HG02798 (cell line): ENCODE data around the gene TBXAS1.

Experiments
- ATAC-seq: cut with Tn5 transposase; IDR thresholded peaks from one replicate; pipeline ENCODE4 v1.9.1; 2021; ENCODE audit warnings: mild to moderate bottlenecking; ENCODE audit not compliant: unreplicated experiment, poor library complexity

The TBXAS1 gene

DNA sequence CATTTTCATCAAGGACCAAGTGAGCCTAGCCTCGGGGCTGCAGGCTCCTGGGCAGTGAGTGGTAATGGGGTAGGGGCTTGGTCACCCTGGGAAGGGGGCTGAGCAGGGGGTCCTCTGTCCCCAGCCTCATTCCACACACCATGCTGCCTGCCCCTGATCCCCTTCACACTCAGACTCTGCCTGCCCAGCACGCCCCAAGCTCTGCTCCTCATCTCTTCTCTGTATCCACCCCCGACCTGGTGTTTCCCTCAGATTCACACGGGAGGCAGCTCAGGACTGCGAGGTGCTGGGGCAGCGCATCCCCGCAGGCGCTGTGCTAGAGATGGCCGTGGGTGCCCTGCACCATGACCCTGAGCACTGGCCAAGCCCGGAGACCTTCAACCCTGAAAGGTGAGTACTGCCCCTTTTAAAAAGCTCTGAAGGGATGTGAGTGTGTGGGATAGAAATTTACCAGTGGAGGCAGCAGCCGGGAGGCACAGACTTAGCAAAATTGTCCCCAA lies 186.5 kb downstream of the TBXAS1 start:
- ATAC-seq: no peak

DNA sequence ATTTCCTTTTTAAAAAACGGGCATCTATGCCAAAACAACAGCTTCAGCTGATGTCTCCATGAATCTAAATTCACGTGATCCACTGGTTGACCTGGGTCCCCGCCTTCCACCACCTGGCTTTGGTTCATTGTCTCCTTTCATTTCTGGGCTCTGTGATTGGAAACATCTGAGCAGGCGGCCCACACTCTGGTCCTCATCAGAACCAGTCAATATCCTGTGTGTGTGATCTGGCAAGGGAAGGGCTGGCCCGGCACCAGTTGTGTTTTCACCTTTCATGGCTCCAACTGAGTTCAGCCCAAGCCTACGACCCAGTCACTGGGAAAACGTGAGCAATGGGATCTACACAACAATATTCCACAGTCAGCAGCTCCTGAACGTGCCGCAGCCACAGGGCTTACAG lies 187.5 kb downstream of the TBXAS1 start:
- ATAC-seq: no peak

DNA sequence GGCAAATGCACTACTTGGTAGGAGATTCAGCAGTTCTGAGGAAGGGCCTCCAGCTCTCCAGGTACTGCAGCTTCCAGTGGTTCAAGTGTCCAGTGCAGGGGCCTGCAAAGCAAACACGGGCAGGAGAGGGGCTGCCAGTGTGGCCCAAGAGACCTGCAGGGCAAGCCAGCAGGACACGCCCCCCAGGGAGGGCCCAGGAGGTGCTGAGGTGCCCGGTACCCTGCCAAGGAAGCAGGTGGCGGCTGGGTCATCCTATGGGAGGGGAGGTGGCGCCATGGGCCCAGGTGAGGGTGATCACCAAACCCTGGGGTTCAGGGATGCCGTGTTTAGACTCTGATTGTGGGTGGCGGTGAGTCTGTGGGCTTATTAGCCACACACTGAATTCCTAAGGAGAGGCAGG lies 188.0 kb downstream of the TBXAS1 start:
- no peak for ATAC-seq

DNA sequence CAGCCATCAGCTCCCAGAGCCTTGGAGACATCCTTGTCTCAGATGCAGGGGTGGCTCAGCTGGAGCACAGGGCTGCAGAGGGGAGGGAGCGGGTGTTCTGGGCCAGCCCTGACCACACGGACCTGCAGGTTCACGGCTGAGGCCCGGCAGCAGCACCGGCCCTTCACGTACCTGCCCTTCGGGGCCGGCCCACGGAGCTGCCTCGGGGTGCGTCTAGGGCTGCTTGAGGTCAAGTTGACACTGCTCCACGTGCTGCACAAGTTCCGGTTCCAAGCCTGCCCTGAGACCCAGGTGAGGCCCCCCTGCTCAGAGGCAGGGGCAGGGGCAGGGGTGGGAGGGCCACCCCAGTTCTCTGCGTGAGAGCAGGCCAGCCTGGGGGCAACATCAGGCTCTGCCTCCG lies 188.5 kb downstream of the TBXAS1 start:
- ATAC-seq: no peak

DNA sequence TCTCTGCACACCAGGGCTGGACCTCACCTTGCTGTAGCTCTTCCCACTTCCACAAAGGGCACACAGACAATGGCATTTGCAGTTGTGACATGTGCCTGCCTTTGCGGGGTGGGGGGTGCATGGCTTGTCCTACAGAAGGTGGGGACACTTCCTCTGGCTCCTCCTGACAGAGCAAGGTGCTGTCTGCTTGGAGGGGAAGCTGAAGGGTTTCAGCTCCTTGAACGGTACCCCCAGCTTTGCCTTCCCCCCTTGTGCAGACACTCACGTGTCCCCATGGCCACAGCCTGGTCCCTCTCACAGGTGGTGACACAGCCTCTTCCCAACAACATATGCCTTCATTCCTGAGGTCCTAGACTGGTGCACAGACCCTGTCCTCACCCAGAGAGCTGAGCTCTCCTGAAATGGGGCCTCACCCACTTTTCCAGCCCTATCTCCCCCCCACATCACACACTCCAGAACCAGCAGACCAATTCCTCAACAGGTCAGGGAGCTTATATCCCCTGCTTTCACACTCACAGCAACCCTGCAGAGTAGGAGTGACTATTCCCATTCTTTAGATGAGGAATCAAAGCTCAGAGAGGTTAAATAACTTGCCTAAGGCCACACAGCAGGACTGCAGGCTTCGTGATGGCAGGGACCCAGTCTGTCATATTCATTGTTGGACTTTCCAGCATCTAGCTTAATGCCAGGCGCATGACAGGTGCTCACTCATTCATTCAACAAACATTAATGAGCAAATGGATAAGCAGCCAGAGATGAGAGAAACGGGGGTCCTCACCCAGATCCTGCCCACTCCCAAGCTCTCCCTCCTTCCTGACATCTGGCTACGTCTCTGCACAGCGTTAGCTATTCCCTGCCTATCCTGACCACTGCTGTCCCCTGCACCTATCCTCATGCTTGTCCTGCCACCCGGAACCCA lies 189.3 kb downstream of the TBXAS1 start:
- no peak for ATAC-seq

DNA sequence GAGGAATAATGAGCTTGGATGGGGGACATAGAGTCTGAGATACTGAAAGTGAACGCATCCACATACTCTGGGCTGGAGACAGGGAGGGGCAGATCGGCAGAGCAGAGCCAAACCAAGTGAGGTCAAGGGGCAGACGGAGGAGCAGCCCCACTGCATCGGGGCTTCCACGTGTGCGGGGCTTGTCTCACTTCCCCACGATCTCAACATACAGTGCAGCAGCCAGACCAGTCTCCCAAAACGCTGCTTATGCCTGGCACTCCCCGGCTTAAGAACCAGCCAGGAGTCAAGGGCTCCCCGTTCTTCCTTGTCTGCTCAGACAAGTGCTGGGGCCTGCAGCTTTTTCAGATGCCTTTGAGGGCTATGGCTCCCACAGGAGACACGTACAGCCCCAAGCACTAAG lies 190.1 kb downstream of the TBXAS1 start:
- no peak for ATAC-seq

DNA sequence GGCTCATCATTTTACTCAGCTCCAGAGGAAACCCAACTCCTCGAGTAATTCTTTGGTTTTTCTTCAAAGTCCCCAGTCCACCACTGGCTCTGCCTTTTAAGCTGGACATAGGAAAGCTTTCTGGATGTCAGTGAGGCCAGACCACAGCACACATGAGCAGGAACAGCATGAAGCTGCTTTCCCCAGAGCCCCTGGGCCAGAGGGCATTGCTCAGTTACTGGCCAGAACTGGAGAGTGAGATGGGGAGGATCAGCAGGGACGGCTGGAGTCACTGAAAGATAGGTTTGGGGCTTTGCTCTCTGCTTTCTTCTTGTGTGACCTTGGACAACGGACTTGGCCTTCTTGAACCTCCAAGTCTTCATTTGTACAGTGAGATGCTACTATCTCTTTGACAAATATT lies 190.5 kb downstream of the TBXAS1 start:
- no peak for ATAC-seq

DNA sequence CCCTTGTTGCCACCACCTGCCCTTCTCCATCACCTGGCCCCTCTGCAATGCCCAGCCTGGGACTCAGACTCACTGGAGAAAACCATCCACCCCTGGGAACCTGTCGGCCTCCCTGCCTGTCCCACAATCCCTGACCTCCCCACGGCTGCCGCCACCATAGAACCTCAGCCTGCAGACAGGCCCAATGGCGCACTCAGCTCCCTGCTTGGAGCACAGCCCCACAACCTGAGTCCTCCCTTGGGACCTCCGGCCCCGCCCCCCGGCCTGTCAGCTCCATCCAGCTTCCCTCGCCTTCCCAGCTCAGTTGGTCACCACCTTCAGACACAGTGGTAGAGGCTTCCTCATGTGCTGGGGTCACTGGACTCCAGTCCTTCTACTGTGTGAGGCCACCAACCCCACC lies 192.5 kb downstream of the TBXAS1 start:
- no peak for ATAC-seq

DNA sequence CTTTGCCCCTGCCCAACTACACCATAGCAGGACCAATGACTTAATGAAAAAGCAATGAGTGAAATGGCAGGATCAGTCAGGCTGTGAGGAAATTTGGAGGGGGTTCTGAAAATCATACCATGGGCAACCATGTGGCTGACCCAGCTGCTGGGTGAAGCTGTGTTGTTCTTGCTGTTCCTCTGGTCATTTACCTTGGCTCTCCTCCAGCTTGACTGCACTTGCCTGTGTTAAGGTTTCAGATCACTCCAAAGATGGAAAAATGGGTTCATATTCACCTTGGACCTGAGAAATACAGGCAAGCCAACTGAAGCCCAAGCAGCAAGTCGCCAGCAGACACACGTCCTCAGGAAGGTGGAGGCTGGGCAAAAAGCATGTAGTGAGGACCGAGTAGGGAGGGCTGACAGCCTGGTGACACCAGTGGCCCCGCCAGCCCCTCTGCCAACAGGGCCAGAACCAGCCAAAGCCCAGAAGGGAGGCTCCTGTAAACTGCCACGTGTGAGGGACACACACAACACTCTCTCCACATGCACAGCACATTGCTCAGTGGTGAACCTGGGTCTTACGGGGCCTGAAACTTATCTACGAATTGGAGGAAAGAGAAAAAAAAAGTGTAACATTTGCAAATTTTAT lies 193.6 kb downstream of the TBXAS1 start:
- ATAC-seq: no peak

DNA sequence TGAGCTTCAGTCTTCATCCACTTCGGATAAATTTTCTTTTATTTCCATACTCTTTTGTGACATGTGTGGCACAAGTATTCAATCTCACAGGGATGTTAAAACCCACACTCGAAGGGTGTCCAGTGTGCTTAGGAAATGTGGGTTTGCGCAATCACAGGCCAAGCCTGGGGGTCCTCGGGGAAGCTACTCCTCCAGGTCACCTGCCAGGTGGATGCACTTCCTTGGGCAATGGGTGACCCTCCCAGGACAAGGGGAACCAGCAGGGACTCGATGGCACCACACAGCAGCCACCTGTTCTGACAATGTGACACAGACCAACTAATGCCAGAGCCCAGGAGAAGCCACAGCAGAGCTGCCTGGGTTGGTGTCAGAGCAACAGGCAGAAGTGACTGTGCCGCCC lies 194.7 kb downstream of the TBXAS1 start:
- ATAC-seq: no peak

DNA sequence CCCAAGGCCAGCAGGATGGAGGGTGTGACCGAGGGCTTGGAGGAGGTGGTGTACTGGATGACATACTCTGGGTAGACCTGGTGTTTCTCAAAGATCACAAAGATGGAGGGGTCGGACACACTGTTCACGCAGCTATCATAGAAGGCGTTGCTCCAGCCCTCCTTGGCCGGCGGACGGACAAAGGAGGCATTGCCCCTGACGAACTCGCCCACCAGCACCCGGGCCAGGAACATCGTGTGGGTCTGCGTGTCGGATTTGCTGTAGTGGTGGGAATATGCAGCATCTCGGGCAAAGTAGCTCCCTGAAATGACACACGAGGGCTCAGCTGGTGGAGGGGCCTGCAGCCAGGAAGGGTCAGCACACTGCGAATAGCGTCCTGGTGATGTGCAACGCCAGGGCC lies 195.5 kb downstream of the TBXAS1 start:
- ATAC-seq: no peak

DNA sequence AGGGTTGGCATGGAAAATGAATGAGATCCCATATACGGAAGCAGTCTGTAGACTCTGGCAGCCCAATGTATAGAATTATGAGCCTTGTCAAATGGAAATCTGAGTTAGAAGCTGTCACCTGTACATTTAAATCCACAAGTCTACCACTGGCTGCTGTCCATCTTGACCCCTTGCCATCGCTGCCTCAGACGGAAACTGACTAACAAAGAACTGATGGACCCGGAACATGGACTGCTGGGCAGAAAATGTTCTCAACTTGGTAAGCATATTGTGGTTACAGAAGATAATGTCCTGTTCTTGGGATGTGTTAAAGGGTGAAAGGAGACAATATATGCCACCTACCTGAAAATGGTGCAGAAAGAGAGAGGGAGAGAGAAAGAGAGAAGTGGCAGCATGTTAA lies 196.2 kb downstream of the TBXAS1 start:
- ATAC-seq: no peak

DNA sequence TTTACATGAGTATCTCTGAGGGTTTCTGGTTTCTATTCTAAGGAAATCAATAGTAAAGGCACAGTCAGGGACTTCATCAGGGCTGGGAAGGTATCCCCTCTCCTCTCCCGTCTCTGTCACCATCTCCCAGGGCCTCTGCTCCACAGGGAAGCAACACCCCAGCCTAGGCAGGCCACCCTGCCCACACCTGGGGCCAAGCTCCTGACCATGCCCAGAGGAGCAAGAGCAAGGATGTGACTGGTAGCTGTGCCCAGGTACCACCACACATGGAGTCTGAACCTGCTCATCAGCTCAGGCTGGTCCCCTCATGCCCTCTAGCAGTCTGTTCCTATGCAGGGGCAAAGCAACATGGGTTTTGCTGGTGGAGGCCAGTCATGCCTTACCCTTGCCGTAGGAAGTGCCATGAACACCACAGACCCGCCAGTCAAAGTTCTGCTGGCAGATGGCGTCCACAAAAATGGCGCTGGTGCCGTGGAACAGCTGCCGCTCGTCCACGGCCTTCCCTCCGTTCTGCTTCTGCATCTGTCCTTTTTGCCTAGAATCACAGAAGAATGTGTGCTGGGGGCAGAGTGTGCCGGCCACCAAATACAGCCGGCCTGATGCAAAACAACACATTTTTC lies 196.9 kb downstream of the TBXAS1 start:
- ATAC-seq: no peak

DNA sequence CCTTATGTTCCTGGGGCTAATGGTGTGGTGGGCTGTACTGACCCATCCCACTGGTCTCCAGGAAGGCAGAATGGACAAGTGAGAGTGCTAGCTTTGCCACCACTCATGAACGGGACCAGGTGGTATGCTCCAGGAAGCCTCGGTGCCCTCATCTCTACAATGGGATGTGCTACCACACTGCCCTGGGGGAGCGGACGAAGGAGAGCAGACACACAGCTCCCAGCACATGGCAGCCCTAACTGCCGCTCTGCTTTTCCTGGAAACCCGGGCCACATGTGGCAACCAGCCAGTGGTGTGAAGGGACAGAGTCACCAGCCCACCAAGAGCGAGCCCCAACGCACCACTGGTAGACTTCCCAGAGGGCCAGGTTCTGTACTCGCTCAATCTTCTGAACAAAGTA lies 197.9 kb downstream of the TBXAS1 start:
- ATAC-seq: no peak

DNA sequence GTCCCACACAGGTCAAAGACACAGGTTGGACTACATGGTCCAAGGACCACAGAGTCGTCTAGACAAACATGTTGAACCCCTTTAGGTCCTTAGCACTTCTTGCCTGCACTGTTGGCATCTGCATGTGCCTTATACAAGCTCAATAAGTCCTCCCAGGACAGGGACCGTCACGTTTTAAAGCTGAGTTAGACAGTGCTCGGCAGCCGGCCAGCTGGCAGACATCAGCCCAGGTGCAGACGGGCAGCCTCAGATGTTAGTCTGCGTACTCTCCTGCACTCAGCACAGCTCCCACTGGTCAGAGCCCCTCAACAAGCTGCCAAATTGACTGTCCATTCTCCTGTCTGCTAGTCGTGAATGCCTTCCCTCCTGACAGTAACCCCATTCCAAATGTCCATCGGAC lies 198.8 kb downstream of the TBXAS1 start:
- no peak for ATAC-seq

DNA sequence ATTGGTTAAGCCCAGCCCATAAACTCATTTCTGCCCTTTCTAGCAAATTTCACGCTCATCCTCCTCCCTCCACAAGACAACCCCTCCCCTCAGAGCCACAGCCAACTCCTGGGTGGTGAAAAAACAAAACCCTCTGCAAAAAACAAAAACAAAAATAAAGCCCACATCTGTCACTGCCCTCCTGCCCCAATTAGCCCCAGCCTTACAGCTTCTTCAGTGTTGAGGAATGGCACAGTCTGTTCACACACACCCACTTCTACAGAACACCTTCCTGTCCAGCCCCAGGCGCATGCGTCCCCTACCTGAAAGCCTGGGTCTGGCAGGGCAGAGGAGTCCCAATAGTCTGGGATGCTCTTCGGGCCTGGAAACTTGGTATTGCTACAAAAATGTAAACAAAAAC lies 199.2 kb downstream of the TBXAS1 start:
- ATAC-seq: no peak

DNA sequence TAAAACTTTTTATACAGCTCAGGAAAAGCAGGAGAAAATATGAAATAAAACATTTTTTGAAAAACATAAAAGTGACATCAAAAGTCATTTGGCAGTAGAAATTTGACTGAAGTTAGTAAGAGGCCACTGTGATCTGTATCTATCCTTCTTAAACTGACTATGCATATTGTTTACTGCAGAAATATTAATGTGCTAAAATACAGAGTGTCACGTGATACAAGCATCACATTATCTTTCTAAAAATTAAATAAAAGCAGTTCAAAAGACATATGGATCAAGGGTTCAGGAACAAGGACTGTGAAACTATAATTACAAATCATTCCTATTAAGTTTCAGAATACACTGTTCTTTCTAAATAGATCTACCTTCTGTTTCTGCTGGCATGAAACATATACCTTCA lies 200.0 kb downstream of the TBXAS1 start:
- ATAC-seq: no peak

DNA sequence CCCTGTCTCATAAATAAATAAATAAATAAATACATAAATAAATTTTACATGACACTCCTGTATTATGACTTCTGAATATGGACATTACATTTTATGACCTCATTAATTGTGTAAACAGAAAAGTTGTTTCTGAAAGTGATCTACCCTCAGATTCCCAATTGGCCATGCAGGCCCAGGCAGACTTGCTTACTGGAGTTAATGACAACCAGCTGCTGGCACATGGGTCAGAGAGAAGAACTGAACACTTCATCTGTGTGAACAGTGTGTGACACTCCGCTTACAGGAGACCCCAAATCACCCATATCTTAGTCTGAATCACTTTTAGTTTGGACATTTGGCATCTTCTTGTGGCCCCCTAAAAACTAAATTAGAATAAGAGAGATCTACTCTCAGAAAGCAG lies 202.3 kb downstream of the TBXAS1 start:
- no peak for ATAC-seq

DNA sequence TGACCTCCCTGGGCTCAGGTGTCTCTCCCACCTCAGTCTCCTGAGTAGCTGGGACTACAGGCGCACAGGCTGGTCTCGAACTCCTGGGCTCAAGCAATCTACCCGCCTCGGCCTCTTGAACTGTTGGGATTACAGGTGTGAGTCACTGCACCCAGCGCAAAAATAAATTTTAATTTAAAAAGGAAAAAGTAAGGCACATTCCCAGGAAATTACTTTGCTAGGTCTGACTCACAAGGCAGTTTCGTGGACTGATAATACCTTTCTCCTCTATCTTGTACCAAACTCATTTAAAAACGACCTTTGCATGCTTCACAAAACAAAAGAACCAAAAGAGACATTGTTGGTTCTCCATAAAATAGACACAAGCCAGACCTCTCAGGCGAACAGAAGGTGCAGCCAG lies 204.0 kb downstream of the TBXAS1 start:
- no peak for ATAC-seq

DNA sequence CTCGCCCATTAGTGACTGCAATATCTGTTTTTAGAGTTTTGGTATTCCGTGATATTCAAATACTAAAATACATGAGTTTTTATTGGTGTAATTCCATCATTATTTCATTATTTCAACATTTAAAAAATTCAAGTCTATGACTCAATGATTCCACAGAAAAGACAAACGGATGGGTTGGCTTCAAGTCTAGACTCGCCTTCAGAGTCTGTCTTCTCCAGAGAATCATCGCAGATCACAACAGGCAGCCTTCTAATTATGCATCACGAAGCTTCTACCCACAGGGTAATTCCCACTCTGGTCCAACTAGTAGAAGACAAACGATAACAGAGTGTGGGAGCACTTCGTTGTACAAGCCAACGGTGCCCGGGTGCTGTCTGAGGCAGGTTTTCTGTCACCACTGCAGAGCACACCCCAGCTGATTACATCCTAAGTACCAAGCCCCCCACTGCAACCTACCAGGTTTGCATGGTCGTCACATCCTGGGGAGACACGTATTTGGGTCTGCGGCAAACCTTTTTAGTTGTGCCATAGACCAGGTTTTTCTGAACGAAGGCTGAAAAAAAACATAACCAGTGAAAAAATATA lies 204.8 kb downstream of the TBXAS1 start:
- no peak for ATAC-seq

DNA sequence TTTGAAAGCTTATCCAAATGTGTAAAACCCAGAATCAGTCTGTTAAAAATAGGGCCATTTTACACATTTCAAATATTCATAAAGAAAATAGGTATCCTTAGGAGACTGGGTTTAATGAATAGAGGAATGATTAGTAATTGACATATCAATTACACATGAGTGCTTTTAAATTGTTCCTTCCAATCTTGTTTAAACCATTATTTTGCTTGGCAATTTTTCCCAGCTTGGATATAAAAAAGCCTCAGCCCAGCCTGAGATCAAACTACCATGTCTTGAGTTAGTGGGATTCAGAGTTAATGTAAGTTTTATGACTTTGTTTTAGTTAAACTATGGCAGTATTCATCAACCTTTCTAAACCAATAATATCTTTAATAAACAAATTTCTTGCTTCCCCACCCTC lies 205.4 kb downstream of the TBXAS1 start:
- ATAC-seq: no peak
